GM23338 (cell line): Measurements from ENCODE around the gene SPNS3. TPM values are rescaled to one million over a fixed set of nuclear protein-coding genes. Genes with fewer than 3 reads are reported as not detected.

Experiments
- ATAC-seq: fragments of 200-7000 bp; cut with Tn5 transposase; 3 replicates; pipeline ENCODE4 v1.9.1; 2020
- DNase-seq: peaks from one replicate; pipeline ENCODE4 v3.0.0-alpha.2; 2015; ENCODE audit warnings: low spot score
- H2AFZ ChIP-seq: fragments of 200-600 bp; sonication (generic); 2 replicates; pipeline ENCODE4 v1.8.0; 2016; ENCODE audit warnings: antibody characterized with exemption, mild to moderate bottlenecking, moderate library complexity
- H3F3A ChIP-seq: fragments of 200-600 bp; sonication (generic); replicated peaks from 2 replicates; pipeline ENCODE4 v1.8.0; 2017; ENCODE audit warnings: antibody characterized with exemption, mixed run types, low read depth
- H3K27ac ChIP-seq: fragments of 200-600 bp; sonication (generic); 2 replicates; pipeline ENCODE4 v1.6.1; 2016; ENCODE audit warnings: low read depth
- H3K27me3 ChIP-seq: fragments of 200-600 bp; sonication (generic); 2 replicates; pipeline ENCODE4 v1.8.0; 2016; ENCODE audit warnings: mild to moderate bottlenecking, mixed run types, moderate library complexity; ENCODE audit not compliant: insufficient read depth
- H3K36me3 ChIP-seq: fragments of 200-600 bp; sonication (generic); 2 replicates; pipeline ENCODE4 v1.8.0; 2016; ENCODE audit warnings: mild to moderate bottlenecking; ENCODE audit not compliant: insufficient read depth
- H3K4me1 ChIP-seq: fragments of 200-600 bp; sonication (generic); 2 replicates; pipeline ENCODE4 v1.8.0; 2016; ENCODE audit warnings: mild to moderate bottlenecking, moderate library complexity; ENCODE audit not compliant: insufficient read depth
- H3K4me2 ChIP-seq: fragments of 200-600 bp; sonication (generic); 2 replicates; pipeline ENCODE4 v1.7.1; 2017; ENCODE audit warnings: mixed run types
- H3K4me3 ChIP-seq: fragments of 200-600 bp; sonication (generic); 2 replicates; pipeline ENCODE4 v1.6.1; 2016; ENCODE audit warnings: mixed run types
- H3K79me2 ChIP-seq: fragments of 200-600 bp; sonication (generic); replicated peaks from 2 replicates; pipeline ENCODE4 v1.8.0; 2017; ENCODE audit warnings: mild to moderate bottlenecking; ENCODE audit not compliant: insufficient read depth
- H3K9me2 ChIP-seq: fragments of 200-600 bp; sonication (generic); 2 replicates; pipeline ENCODE4 v1.8.0; 2017; ENCODE audit not compliant: insufficient read depth
- H4K20me1 ChIP-seq: fragments of 200-600 bp; sonication (generic); replicated peaks from 2 replicates; pipeline ENCODE4 v1.8.0; 2017; ENCODE audit warnings: mild to moderate bottlenecking; ENCODE audit not compliant: insufficient read depth
- H3K27ac Mint-ChIP-seq: 2 replicates; pipeline ENCODE4 v1.8.0; 2020; ENCODE audit warnings: inconsistent platforms, mild to moderate bottlenecking, moderate library complexity, mixed read lengths
- H3K27me3 Mint-ChIP-seq: 3 replicates; pipeline ENCODE4 v1.8.0; 2022; ENCODE audit warnings: low read depth, mild to moderate bottlenecking, moderate library complexity, mixed read lengths, inconsistent platforms; ENCODE audit not compliant: insufficient read depth, poor library complexity
- H3K36me3 Mint-ChIP-seq: 3 replicates; pipeline ENCODE4 v1.8.0; 2021; ENCODE audit warnings: low read depth, mild to moderate bottlenecking, inconsistent platforms, moderate library complexity, mixed read lengths
- H3K4me1 Mint-ChIP-seq: 3 replicates; pipeline ENCODE4 v1.8.0; 2020; ENCODE audit warnings: mild to moderate bottlenecking, inconsistent platforms, mixed read lengths
- H3K4me3 Mint-ChIP-seq: 3 replicates; pipeline ENCODE4 v1.8.0; 2021; ENCODE audit warnings: moderate library complexity, mild to moderate bottlenecking, inconsistent platforms, mixed read lengths
- H3K9me3 Mint-ChIP-seq: 3 replicates; pipeline ENCODE4 v1.8.0; 2020; ENCODE audit warnings: moderate library complexity, mild to moderate bottlenecking, inconsistent platforms, mixed read lengths
- CREB1 ChIP-seq: fragments of 250-450 bp; sonication (Bioruptor Pico); IDR thresholded peaks from 2 replicates; pipeline ENCODE4 v1.5.0; 2020; ENCODE audit warnings: low read depth, mild to moderate bottlenecking, moderate library complexity
- ETS1 ChIP-seq: IDR thresholded peaks from 2 replicates; pipeline ENCODE4 v1.6.1; 2016; ENCODE audit warnings: antibody characterized with exemption
- EZH2 ChIP-seq: fragments of 200-600 bp; sonication (generic); IDR thresholded peaks from one replicate; pipeline ENCODE4 v1.8.0; 2017; ENCODE audit warnings: antibody characterized with exemption, mild to moderate bottlenecking, low read depth; ENCODE audit not compliant: unreplicated experiment
- EZH2phosphoT487 ChIP-seq: fragments of 200-600 bp; sonication (generic); IDR thresholded peaks from one replicate; pipeline ENCODE4 v1.8.1; 2018; ENCODE audit warnings: antibody characterized with exemption; ENCODE audit not compliant: unreplicated experiment
- JUNB ChIP-seq: IDR thresholded peaks from one replicate; pipeline ENCODE4 v1.6.1; 2016; ENCODE audit warnings: antibody characterized with exemption; ENCODE audit not compliant: unreplicated experiment
- POLR2AphosphoS5 ChIP-seq: IDR thresholded peaks from 2 replicates; pipeline ENCODE4 v1.6.1; 2016; ENCODE audit warnings: antibody characterized with exemption, low read depth
- REST ChIP-seq: IDR thresholded peaks from one replicate; pipeline ENCODE4 v1.6.1; 2018; ENCODE audit warnings: antibody characterized with exemption; ENCODE audit not compliant: unreplicated experiment
- STAT1 ChIP-seq: IDR thresholded peaks from one replicate; pipeline ENCODE4 v1.6.1; 2016; ENCODE audit warnings: antibody characterized with exemption; ENCODE audit not compliant: unreplicated experiment
- ZNF462 ChIP-seq: fragments of 250-450 bp; sonication (Bioruptor Pico); IDR thresholded peaks from 2 replicates; pipeline ENCODE4 v1.5.0; 2020; ENCODE audit warnings: mild to moderate bottlenecking, moderate library complexity
- polyA plus RNA-seq: library from polyadenylated mRNA; unstranded; fragments of >200 nt; fragmentation: Nextera tagmentation; extraction: Ambion mirVana; gene quantifications from 2 replicates; pipeline ENCODE4 v1.2.1, GENCODE V29; 2016
- total RNA-seq: library from RNA; depleted of rRNA; stranded (reverse); fragments of >200 nt; shearing (Covaris generic); gene quantifications from 2 replicates; pipeline ENCODE4 v1.2.3, GENCODE V29; 2014

The SPNS3 gene
- total and polyA plus RNA-seq, 2 experiments from 2014 or later, result not detected

- H3K4me2 ChIP-seq, result no peak overlapping the region
- no peaks in the 10 kb centered on the region; the same call in 1 of the 2 replicates for H4K20me1 ChIP-seq
- H3K9me2 ChIP-seq, result no peaks in the 10 kb centered on the region
- peaks cover 5% of the 10 kb centered on the region for H3K27me3 Mint-ChIP-seq
- no peaks in the 10 kb centered on the region for H3K27me3 ChIP-seq
- H3K4me3 Mint-ChIP-seq, result no peak overlapping the region
- H3K4me1 Mint-ChIP-seq, result no peaks in the 10 kb centered on the region
- 0 out of 2 replicates have a peak overlapping the region, but pooled peaks have one; percentile 55 for H3K27ac ChIP-seq
- TF ChIP-seq STAT1, result no peak
- no peak for TF ChIP-seq JUNB
- no peak for TF ChIP-seq ETS1
- no peak for TF ChIP-seq EZH2phosphoT487
- no peak for TF ChIP-seq EZH2
- TF ChIP-seq CREB1, result no peak
- no peak for TF ChIP-seq REST
- no peak for TF ChIP-seq POLR2AphosphoS5
- no peak for TF ChIP-seq ZNF462 (CRISPR knock-in tag)
- H3K36me3 ChIP-seq, result no peaks in the 10 kb centered on the region
- H3K4me1 ChIP-seq, result no peaks in the 10 kb centered on the region
- H3F3A ChIP-seq, result no peaks in the 10 kb centered on the region
- no peaks in the 10 kb centered on the region for H3K79me2 ChIP-seq
- no peaks in the 10 kb centered on the region for H3K9me3 Mint-ChIP-seq
- H3K36me3 Mint-ChIP-seq, result no peaks in the 10 kb centered on the region
- H2AFZ ChIP-seq, result 0 out of 2 replicates have a peak overlapping the region, but pooled peaks have one; percentile 47
- H3K27ac Mint-ChIP-seq, result no peak overlapping the region; the same call in 1 of the 2 replicates
- ATAC-seq (no peak), DNase-seq (no peak)
- no peak overlapping the region for H3K4me3 ChIP-seq
Measured at GRCh38 chr17:4436381-4436780, 2.6 kb downstream of the SPNS3 start.
